GM12891 (cell line): ENCODE results near the gene PEX5L.

Experiments
- POLR2A ChIP-seq: IDR thresholded peaks from 2 replicates; pipeline ENCODE4 v1.6.1; 2011; ENCODE audit warnings: low read depth, low read length, control low read depth
- POLR2AphosphoS5 ChIP-seq: IDR thresholded peaks from 2 replicates; pipeline ENCODE4 v1.6.1; 2011; ENCODE audit warnings: low read depth, low read length, control low read depth
- SPI1 ChIP-seq: IDR thresholded peaks from 2 replicates; pipeline ENCODE4 v1.6.1; 2011; ENCODE audit warnings: low read depth, low read length, control low read depth
- TAF1 ChIP-seq: IDR thresholded peaks from 2 replicates; pipeline ENCODE4 v1.6.1; 2011; ENCODE audit warnings: low read depth, low read length, control low read depth

GRCh38 chr3:179887295-179887943 lies 149.3 kb downstream of the PEX5L start:
- TF ChIP-seq POLR2A = no peak
- TF ChIP-seq SPI1 = no peak
- TF ChIP-seq TAF1 = no peak
- TF ChIP-seq POLR2AphosphoS5 = no peak
